RWPE2 (cell line): ENCODE measurements around the gene BMP5.

Source experiments
- ATAC-seq: fragments of 200-7000 bp; cut with Tn5 transposase; 3 replicates; pipeline ENCODE4 v1.9.1; 2021; ENCODE audit warnings: low read depth
- DNase-seq: peaks from one replicate; pipeline ENCODE4 v3.0.0-alpha.2; 2020; ENCODE audit warnings: low spot score
- H3K27ac ChIP-seq: fragments of 450-650 bp; 2 replicates; pipeline ENCODE4 v1.5.1; 2017; ENCODE audit warnings: mild to moderate bottlenecking; ENCODE audit not compliant: poor library complexity, severe bottlenecking
- H3K27me3 ChIP-seq: fragments of 250-450 bp; sonication (Bioruptor Pico); 2 replicates; pipeline ENCODE4 v1.5.1; 2021; ENCODE audit warnings: mild to moderate bottlenecking, moderate library complexity; ENCODE audit not compliant: insufficient read depth, poor library complexity, severe bottlenecking
- H3K36me3 ChIP-seq: fragments of 250-450 bp; sonication (Bioruptor Pico); 2 replicates; pipeline ENCODE4 v1.5.1; 2020; ENCODE audit warnings: low read depth, mild to moderate bottlenecking, moderate library complexity
- H3K4me1 ChIP-seq: fragments of 250-450 bp; sonication (Bioruptor Pico); 2 replicates; pipeline ENCODE4 v1.5.1; 2021; ENCODE audit warnings: mild to moderate bottlenecking, moderate library complexity; ENCODE audit not compliant: insufficient read depth, poor library complexity, severe bottlenecking
- H3K4me3 ChIP-seq: fragments of 250-450 bp; sonication (Bioruptor Pico); 2 replicates; pipeline ENCODE4 v1.5.1; 2021; ENCODE audit warnings: mild to moderate bottlenecking, moderate library complexity; ENCODE audit not compliant: severe bottlenecking
- H3K9me3 ChIP-seq: fragments of 250-450 bp; sonication (Bioruptor Pico); 2 replicates; pipeline ENCODE4 v1.5.1; 2021; ENCODE audit warnings: mild to moderate bottlenecking, moderate library complexity; ENCODE audit not compliant: severe bottlenecking
- CTCF ChIP-seq: fragments of 450-650 bp; IDR thresholded peaks from one replicate; pipeline ENCODE4 v1.5.1; 2017; ENCODE audit warnings: mild to moderate bottlenecking, moderate library complexity; ENCODE audit not compliant: poor library complexity, severe bottlenecking

BMP5 gene

GRCh38 chr6:55759536-55759935 is 115.9 kb downstream of the BMP5 start:
- no peak for DNase-seq
- no peaks in the 10 kb centered on the region for H3K36me3 ChIP-seq
- H3K4me1 ChIP-seq = peaks cover 26% of the 10 kb centered on the region
- no peaks in the 10 kb centered on the region for H3K9me3 ChIP-seq
- H3K27me3 ChIP-seq = no peaks in the 10 kb centered on the region
- H3K27ac ChIP-seq = peak overlapping the region; percentile 78
- no peak overlapping the region for H3K4me3 ChIP-seq
- no peak for TF ChIP-seq CTCF
- ATAC-seq = no peak

- peak overlapping the region; percentile 78 for H3K27ac ChIP-seq
- peak; percentile 99 for ATAC-seq
- H3K4me1 ChIP-seq = peaks cover 26% of the 10 kb centered on the region
- no peaks in the 10 kb centered on the region for H3K27me3 ChIP-seq
- no peaks in the 10 kb centered on the region for H3K36me3 ChIP-seq
- no peak for TF ChIP-seq CTCF
- H3K9me3 ChIP-seq = no peaks in the 10 kb centered on the region
- H3K4me3 ChIP-seq = no peak overlapping the region
- DNase-seq = peak; percentile 80
These were observed 117.0 kb downstream of the BMP5 start for GRCh38 chr6:55758156-55758937.

GRCh38 chr6:55756531-55757031 is 118.8 kb downstream of the BMP5 start:
- ATAC-seq (no peak), DNase-seq (no peak)
- H3K4me1 ChIP-seq = peaks cover 26% of the 10 kb centered on the region
- no peak overlapping the region for H3K27ac ChIP-seq
- H3K9me3 ChIP-seq = no peaks in the 10 kb centered on the region
- no peaks in the 10 kb centered on the region for H3K36me3 ChIP-seq
- TF ChIP-seq CTCF = no peak
- H3K4me3 ChIP-seq = no peak overlapping the region
- no peaks in the 10 kb centered on the region for H3K27me3 ChIP-seq

GRCh38 chr6:55748880-55749279 is 126.5 kb downstream of the BMP5 start:
- no peaks in the 10 kb centered on the region for H3K36me3 ChIP-seq
- no peak overlapping the region for H3K4me3 ChIP-seq
- DNase-seq (no peak), ATAC-seq (no peak)
- TF ChIP-seq CTCF = no peak
- H3K27ac ChIP-seq = no peak overlapping the region
- H3K4me1 ChIP-seq = no peaks in the 10 kb centered on the region
- no peaks in the 10 kb centered on the region for H3K27me3 ChIP-seq
- H3K9me3 ChIP-seq = no peaks in the 10 kb centered on the region

- TF ChIP-seq CTCF = no peak
- Histone ChIP-seq H3K36me3 (no peaks in the 10 kb centered on the region), H3K4me3 (no peak overlapping the region), H3K4me1 (no peaks in the 10 kb centered on the region), H3K9me3 (no peaks in the 10 kb centered on the region), H3K27me3 (no peaks in the 10 kb centered on the region), H3K27ac (no peak overlapping the region)
- no peak for DNase-seq
- no peak for ATAC-seq
These were observed 128.9 kb downstream of the BMP5 start for GRCh38 chr6:55746473-55746872.
